Activated T-helper 1 cell treated with anti-CD3 and anti-CD28 coated beads, Interleukin-12 subunit alpha, Interleukin-12 subunit beta, Interleukin-2, Interleukin-4 antibody, amounts not matched to agents 30 ng/mL and 10 ng/mL and 1 ng/mL, durations not matched to agents 14 hours and 24 hours and 36 hours (primary cell): ENCODE data around the gene NFILZ. TPM values are rescaled to one million over a fixed set of nuclear protein-coding genes. Genes with fewer than 3 reads are reported as not detected.
A peak's percentile ranks its signal among the peaks of the same experiment; 100 is the strongest.

Source experiments
- DNase-seq: peaks from one replicate; pipeline ENCODE4 v3.0.0; 2021; ENCODE audit warnings: low spot score
- H3K27ac Mint-ChIP-seq: one replicate; pipeline ENCODE4 v1.8.0; 2021; ENCODE audit warnings: mild to moderate bottlenecking, mixed read lengths
- H3K27me3 Mint-ChIP-seq: one replicate; pipeline ENCODE4 v1.8.0; 2022; ENCODE audit warnings: mild to moderate bottlenecking, moderate library complexity, mixed read lengths; ENCODE audit not compliant: insufficient read depth
- H3K36me3 Mint-ChIP-seq: one replicate; pipeline ENCODE4 v1.8.0; 2021; ENCODE audit warnings: low read depth, mixed read lengths
- H3K4me1 Mint-ChIP-seq: one replicate; pipeline ENCODE4 v1.8.0; 2021; ENCODE audit warnings: low read depth, mixed read lengths
- H3K4me3 Mint-ChIP-seq: one replicate; pipeline ENCODE4 v1.8.0; 2021; ENCODE audit warnings: mild to moderate bottlenecking, moderate library complexity, mixed read lengths
- H3K9me3 Mint-ChIP-seq: one replicate; pipeline ENCODE4 v1.8.0; 2021; ENCODE audit warnings: mixed read lengths
- intact Hi-C: fragments of 100-400 bp; cut with micrococcal nuclease; formaldehyde crosslinking; loops from one replicate; pipeline ENCODE4 v1.15.1; 2024
- total RNA-seq: library from RNA; stranded (reverse); gene quantifications from 2 replicates; pipeline ENCODE4 v1.2.3, GENCODE V29; 2022

The NFILZ gene
- total RNA-seq, 1 donor from 2014 or later, result not detected

DNA sequence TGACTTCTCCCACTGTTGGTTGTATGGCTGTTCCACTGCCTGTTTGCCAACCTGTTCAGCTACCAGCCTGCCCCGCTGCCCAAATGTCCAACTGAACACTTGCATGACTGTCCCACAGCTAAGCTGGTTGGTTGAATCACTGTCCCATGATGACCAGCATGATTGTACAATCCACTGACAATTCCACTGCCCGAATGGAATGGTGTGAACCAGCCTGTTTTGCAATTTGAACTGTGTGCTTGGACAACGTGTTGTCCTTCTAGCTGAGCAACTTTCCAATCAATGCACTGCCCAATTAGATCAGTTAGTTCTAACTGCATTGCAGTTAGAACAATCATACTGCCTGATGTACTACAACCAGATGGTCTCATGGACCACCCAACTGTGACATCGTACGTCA lies 28.6 kb upstream of the NFILZ start:
- H3K27ac Mint-ChIP-seq, result no peak overlapping the region
- intact Hi-C loops, result no loop called here
- DNase-seq, result no peak
- no peak overlapping the region for H3K4me3 Mint-ChIP-seq
- H3K4me1 Mint-ChIP-seq, result no peaks in the 10 kb centered on the region
- no peaks in the 10 kb centered on the region for H3K36me3 Mint-ChIP-seq
- H3K27me3 Mint-ChIP-seq, result peaks cover 2% of the 10 kb centered on the region
- H3K9me3 Mint-ChIP-seq, result peaks cover 4% of the 10 kb centered on the region

GRCh38 chr19:8605514-8605913 lies 24.9 kb upstream of the NFILZ start:
- peaks cover 14% of the 10 kb centered on the region for H3K4me1 Mint-ChIP-seq
- H3K27me3 Mint-ChIP-seq, result peaks cover 12% of the 10 kb centered on the region
- no peak overlapping the region for H3K4me3 Mint-ChIP-seq
- H3K36me3 Mint-ChIP-seq, result peaks cover 1% of the 10 kb centered on the region
- intact Hi-C loops, result no loop called here
- no peak overlapping the region for H3K27ac Mint-ChIP-seq
- H3K9me3 Mint-ChIP-seq, result peaks cover 4% of the 10 kb centered on the region
- no peak for DNase-seq

- peaks cover 12% of the 10 kb centered on the region for H3K27me3 Mint-ChIP-seq
Observed at GRCh38 chr19:8607386-8607785, 23.0 kb upstream of the NFILZ start.

DNA sequence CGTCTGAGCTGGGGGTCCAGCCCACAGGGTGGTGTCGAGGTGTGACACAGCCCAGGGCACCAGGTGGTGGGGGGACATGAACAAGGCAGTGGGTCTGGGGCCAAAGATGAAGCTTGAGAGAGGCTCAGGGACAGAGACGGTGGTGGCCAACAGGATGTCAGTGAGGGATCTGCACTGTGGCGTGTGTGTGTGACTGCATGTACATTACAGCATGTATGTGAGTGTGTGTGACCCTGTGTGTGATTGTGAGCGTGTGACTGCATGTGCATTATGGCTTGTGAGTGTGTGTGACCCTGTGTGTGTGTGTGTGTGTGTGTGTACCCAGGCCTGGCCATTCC lies 21.5 kb upstream of the NFILZ start:
- Mint-ChIP-seq H3K4me1 (peaks cover 14% of the 10 kb centered on the region), H3K4me3 (peak overlapping the region; percentile 62), H3K27me3 (peaks cover 12% of the 10 kb centered on the region), H3K36me3 (peaks cover 1% of the 10 kb centered on the region), H3K27ac (peak overlapping the region; percentile 26), H3K9me3 (no peaks in the 10 kb centered on the region)
- DNase-seq, result no peak
- intact Hi-C loops, result no loop called here

More at GRCh38 chr19:8607386-8607785, 23.0 kb upstream of the NFILZ start:
- Mint-ChIP-seq H3K9me3 (peaks cover 4% of the 10 kb centered on the region), H3K4me1 (peaks cover 14% of the 10 kb centered on the region), H3K27ac (no peak overlapping the region), H3K36me3 (peaks cover 1% of the 10 kb centered on the region), H3K4me3 (no peak overlapping the region)
- no peak for DNase-seq
- intact Hi-C loops, result no loop called here

GRCh38 chr19:8609279-8610040 lies 21.0 kb upstream of the NFILZ start:
- DNase-seq, result no peak

GRCh38 chr19:8610041-8610935 lies 20.1 kb upstream of the NFILZ start, which contains the start of gene ADAMTS10:
ADAMTS10 (minus strand) TSS chr19:8610715; CDS start chr19:8605710, 5,005 bp downstream.
- H3K4me1 Mint-ChIP-seq, result peaks cover 14% of the 10 kb centered on the region
- DNase-seq, result peak; percentile 23
- H3K9me3 Mint-ChIP-seq, result no peaks in the 10 kb centered on the region
- intact Hi-C loops, result loop anchor here (1.0 kb wide), 1 partner anchor 18 kb away; no protein-coding TSS in a partner anchor
- peaks cover 12% of the 10 kb centered on the region for H3K27me3 Mint-ChIP-seq
- H3K27ac Mint-ChIP-seq, result peak within 1 kb of the TSS; percentile 76
- H3K4me3 Mint-ChIP-seq, result peak within 1 kb of the TSS; percentile 88
- H3K36me3 Mint-ChIP-seq, result peaks cover 1% of the 10 kb centered on the region

More at GRCh38 chr19:8609279-8610040, 21.0 kb upstream of the NFILZ start:
- H3K4me1 Mint-ChIP-seq, result peaks cover 14% of the 10 kb centered on the region
- intact Hi-C loops, result loop anchor here (1.0 kb wide), 1 partner anchor 17 kb away; no protein-coding TSS in a partner anchor
- peak overlapping the region; percentile 76 for H3K27ac Mint-ChIP-seq
- peaks cover 1% of the 10 kb centered on the region for H3K36me3 Mint-ChIP-seq
- peaks cover 12% of the 10 kb centered on the region for H3K27me3 Mint-ChIP-seq
- H3K4me3 Mint-ChIP-seq, result peak overlapping the region; percentile 88
- H3K9me3 Mint-ChIP-seq, result no peaks in the 10 kb centered on the region

DNA sequence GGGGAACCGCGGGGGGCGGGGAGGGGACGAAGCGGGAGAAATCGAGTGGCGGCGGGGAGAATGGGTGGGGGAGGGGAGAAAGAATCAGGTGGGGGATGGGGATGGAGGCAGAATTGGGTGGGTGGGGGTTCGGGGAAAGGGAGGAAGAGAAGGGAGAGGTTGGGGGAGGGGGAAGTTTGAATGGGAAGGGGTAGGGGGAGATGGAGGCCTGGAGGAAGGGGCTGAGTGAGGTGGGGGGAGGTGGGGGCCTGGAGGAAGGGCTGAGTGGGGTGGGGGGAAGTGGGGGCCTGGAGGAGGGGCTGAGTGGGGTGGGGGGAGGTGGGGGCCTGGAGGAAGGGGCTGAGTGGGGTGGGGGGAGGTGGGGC lies 19.5 kb upstream of the NFILZ start:
- H3K9me3 Mint-ChIP-seq, result no peaks in the 10 kb centered on the region
- H3K4me1 Mint-ChIP-seq, result peaks cover 18% of the 10 kb centered on the region
- intact Hi-C loops, result loop anchor here (1.0 kb wide), 1 partner anchor 19 kb away; no protein-coding TSS in a partner anchor
- peaks cover 15% of the 10 kb centered on the region for H3K27me3 Mint-ChIP-seq
- no peak for DNase-seq
- H3K36me3 Mint-ChIP-seq, result peaks cover 1% of the 10 kb centered on the region
- H3K4me3 Mint-ChIP-seq, result no peak overlapping the region
- H3K27ac Mint-ChIP-seq, result no peak overlapping the region

DNA sequence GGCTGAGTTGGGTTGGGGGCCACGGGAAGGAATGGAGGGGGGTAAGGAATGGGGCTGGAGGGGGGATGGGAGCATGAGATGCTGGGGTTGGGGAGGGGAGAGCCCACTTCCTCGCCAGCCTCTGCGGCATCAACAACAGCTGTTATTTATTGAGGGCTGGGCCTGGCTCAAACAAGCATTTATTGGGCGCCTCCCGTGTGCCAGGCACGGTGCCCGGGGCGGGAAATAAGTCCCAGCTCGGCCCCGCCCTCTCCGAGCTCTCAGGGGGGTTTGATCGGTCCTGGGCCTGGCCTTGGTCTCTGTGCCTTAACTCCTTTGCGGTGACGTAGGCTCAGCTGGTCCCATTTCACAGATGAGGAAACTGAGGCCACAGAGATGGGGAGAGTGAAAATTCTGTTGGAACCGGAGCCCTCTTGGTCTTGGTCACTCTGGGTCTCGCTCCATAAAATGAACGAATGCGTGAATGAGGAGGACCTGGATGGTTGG lies 19.0 kb upstream of the NFILZ start:
- Mint-ChIP-seq H3K4me3 (peak overlapping the region; percentile 47), H3K36me3 (peaks cover 1% of the 10 kb centered on the region), H3K27ac (no peak overlapping the region), H3K9me3 (no peaks in the 10 kb centered on the region), H3K4me1 (peaks cover 19% of the 10 kb centered on the region), H3K27me3 (peaks cover 19% of the 10 kb centered on the region)
- intact Hi-C loops, result no loop called here
- no peak for DNase-seq

DNA sequence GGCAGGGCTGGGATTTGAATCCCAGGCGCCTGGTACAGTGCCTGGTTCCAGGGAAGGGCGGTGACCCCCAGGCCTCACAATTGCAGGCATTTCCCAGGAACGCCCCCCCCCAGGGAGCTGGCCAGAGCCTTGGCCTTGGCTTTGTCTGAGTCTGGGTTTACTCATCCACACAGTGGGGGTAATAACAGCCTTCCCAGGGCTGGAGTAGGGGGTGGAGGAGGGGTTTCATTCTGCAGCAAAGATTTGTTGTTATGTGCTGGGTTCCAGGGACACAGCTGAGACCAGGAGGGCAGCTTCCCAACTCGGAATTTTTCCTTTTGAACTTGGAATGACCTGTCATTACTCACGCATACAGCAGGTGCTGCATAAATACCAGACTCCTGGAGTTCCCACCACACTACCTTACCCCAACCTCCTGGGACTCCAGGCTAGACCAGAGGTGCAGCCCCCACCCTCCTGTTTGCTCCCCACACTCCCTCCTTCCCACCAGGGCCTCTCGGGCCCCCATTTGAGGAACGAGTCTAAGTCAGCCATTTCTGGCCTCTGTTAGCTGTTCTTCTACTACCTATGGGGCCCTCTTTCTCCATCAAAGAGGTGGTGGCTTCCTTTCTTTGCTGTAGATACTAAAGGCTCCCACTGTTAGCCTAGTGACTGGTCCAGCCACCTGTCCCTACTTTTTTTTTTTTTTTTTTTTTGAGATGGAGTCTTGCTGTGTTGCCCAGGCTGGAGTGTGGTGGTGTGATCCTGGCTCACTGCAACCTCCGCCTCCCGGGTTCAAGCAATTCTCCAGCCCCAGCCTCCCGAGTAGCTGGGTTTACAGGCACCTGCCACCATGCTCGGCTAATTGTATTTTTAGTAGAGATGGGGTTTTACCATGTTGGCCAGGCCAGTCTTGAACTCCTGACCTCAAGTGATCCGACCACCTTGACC lies 18.3 kb upstream of the NFILZ start:
- Mint-ChIP-seq H3K4me3 (peak overlapping the region; percentile 72), H3K4me1 (peaks cover 19% of the 10 kb centered on the region), H3K36me3 (peaks cover 1% of the 10 kb centered on the region), H3K27ac (peak overlapping the region; percentile 55), H3K27me3 (peaks cover 19% of the 10 kb centered on the region), H3K9me3 (no peaks in the 10 kb centered on the region)
- DNase-seq, result no peak
- intact Hi-C loops, result no loop called here

DNA sequence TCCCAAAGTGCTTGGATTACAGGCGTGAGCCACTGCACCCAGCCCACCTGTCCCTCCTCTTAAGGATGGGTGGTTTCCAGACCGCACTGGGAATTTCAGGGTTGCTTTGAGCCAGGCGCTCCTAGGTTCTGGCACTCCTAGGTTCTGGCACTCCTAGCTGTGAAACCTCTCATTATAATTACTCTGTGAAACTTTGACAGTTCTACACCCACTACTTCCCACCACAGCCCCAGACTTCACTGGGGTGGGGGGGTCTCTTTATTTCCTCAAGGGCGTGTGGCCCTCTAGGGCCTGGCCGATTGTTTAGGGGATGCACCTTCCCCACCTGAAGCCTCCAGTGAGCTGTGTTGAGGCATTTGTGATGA lies 17.6 kb upstream of the NFILZ start:
- H3K27me3 Mint-ChIP-seq, result peaks cover 19% of the 10 kb centered on the region
- H3K4me3 Mint-ChIP-seq, result peak overlapping the region; percentile 54
- no peak for DNase-seq
- no peak overlapping the region for H3K27ac Mint-ChIP-seq
- H3K9me3 Mint-ChIP-seq, result no peaks in the 10 kb centered on the region
- intact Hi-C loops, result no loop called here
- peaks cover 1% of the 10 kb centered on the region for H3K36me3 Mint-ChIP-seq
- H3K4me1 Mint-ChIP-seq, result peaks cover 19% of the 10 kb centered on the region

DNA sequence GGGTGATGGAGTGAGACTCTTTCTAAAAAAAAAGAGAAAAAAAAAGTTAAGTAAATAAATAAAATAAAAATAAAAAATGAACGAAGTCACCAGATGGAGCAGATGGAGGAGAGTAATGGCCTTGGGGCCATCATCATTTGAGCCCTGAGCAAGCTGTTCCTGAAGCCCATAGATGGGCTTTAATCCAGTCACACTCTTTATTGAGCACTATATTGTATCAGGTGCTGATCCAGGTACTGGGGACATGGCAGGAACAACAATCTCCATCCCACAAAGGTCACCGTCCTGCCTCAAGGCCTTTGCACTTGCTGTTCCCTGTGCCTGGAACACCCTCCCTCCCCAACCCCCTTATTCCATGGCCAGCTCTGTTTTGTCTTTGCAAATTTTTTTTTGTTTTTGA lies 16.0 kb upstream of the NFILZ start:
- intact Hi-C loops, result no loop called here
- Mint-ChIP-seq H3K27ac (no peak overlapping the region), H3K4me1 (peaks cover 13% of the 10 kb centered on the region), H3K9me3 (no peaks in the 10 kb centered on the region), H3K4me3 (no peak overlapping the region), H3K36me3 (peaks cover 1% of the 10 kb centered on the region), H3K27me3 (peaks cover 15% of the 10 kb centered on the region)
- DNase-seq, result no peak

DNA sequence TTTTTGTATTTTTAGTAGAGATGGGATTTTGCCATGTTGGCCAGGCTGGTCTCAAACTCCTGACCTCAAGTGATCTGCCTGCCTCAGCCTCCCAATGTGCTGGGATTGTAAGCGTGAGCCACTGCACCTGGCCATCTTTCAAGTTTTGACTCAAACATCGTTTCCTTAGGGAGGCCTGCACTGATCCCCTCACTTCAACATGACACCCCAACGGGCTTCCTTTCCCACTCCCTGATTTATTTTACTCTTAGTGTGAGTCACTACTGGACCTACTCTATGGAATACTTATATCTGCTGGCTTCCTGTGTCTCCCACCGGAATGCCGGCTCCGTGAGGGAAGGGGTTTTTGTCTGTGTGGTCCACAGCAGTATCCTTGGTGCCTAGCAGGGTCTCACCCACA lies 15.4 kb upstream of the NFILZ start:
- Mint-ChIP-seq H3K9me3 (no peaks in the 10 kb centered on the region), H3K36me3 (peaks cover under 1% of the 10 kb centered on the region), H3K27me3 (peaks cover 10% of the 10 kb centered on the region), H3K4me1 (peaks cover 8% of the 10 kb centered on the region), H3K27ac (no peak overlapping the region), H3K4me3 (no peak overlapping the region)
- intact Hi-C loops, result loop anchor here (1.0 kb wide), 1 partner anchor 79 kb away; no protein-coding TSS in a partner anchor
- DNase-seq, result no peak
